ENCODE results near the gene FOXD1.

DNA sequence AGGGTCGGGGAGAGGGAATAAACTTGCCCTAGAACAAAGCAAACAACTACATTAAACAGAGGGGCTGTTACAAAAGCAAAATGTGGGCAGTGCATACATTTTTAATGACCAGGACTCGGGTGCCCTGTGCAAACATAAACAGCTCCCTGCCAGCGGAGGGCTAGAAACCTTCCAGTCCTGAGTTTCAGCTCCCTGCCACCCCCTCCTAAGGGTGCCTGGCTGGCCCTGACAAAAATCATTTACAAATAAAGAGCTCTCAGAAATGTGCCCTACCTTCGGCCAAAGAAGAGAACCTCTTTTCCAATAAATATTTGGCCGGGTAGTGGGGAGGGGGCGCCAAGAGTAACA is 29.5 kb downstream of the FOXD1 start:
- TF ChIP-seq, protein P1, sequence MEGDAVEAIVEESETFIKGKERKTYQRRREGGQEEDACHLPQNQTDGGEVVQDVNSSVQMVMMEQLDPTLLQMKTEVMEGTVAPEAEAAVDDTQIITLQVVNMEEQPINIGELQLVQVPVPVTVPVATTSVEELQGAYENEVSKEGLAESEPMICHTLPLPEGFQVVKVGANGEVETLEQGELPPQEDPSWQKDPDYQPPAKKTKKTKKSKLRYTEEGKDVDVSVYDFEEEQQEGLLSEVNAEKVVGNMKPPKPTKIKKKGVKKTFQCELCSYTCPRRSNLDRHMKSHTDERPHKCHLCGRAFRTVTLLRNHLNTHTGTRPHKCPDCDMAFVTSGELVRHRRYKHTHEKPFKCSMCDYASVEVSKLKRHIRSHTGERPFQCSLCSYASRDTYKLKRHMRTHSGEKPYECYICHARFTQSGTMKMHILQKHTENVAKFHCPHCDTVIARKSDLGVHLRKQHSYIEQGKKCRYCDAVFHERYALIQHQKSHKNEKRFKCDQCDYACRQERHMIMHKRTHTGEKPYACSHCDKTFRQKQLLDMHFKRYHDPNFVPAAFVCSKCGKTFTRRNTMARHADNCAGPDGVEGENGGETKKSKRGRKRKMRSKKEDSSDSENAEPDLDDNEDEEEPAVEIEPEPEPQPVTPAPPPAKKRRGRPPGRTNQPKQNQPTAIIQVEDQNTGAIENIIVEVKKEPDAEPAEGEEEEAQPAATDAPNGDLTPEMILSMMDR (IDR thresholded peaks at IDR 0.05), result no peak
- no peak for TF ChIP-seq POLR2A (IDR thresholded peaks at IDR 0.05)
